Body of pancreas (tissue), 2 donors: ENCODE results near the gene ARHGEF28. TPM values are rescaled to one million over a fixed set of nuclear protein-coding genes. Genes with fewer than 3 reads are reported as not detected.

Experiments
- small RNA-seq: library from RNA; depleted of rRNA; stranded (forward); fragments of <200 nt; gene quantifications from one replicate; pipeline ENCODE3, GENCODE V24; 2016
- total RNA-seq, 2 donors: library from RNA; depleted of rRNA; stranded (reverse); fragments of >200 nt; gene quantifications; one replicate each; pipeline ENCODE4 v1.1.0, GENCODE V29; 2016

Gene ARHGEF28
- total RNA-seq, 2 donors from 2014 or later: 63.0 to 67.2 TPM

Small RNA genes lying within 50 kb of the gene (small RNA-seq; reads per million reads assigned to genes)
- gene RNU7-196P: not detected

Other genes starting within 250 kb of the ARHGEF28 start
- not detected for gene FOXD1, start 177.4 kb upstream of the ARHGEF28 start, total RNA-seq
- 100 to 1,000 TPM; 147 to 346 TPM for gene BTF3, start 127.8 kb upstream of the ARHGEF28 start, total RNA-seq
- 10 to 100 TPM in 1 of 2 donors, 1 to 10 TPM in 1; 5.9 to 12.7 TPM for gene ANKRA2, start 60.6 kb upstream of the ARHGEF28 start, total RNA-seq
- 10 to 100 TPM in 1 of 2 donors, 1 to 10 TPM in 1; 4.2 to 27.4 TPM for gene UTP15, start 60.5 kb upstream of the ARHGEF28 start, total RNA-seq